ENCODE results near the gene KRTAP5-3. TPM values are rescaled to one million over a fixed set of nuclear protein-coding genes. Genes with fewer than 3 reads are reported as not detected.

Gene KRTAP5-3
- total RNA-seq, 1 donor from 2014 or later = not detected

- no peaks in the 10 kb centered on the region for H3K9me3 Mint-ChIP-seq (ENCODE audit: low read depth)
- TF ChIP-seq CTCF (IDR thresholded peaks at IDR 0.05; ENCODE audit: unreplicated experiment) = no peak
- DNase-seq (ENCODE audit: low spot score, unreplicated experiment) = no peak
- peaks cover 11% of the 10 kb centered on the region for H3K27me3 Mint-ChIP-seq
- H3K4me3 Mint-ChIP-seq (ENCODE audit: low read depth) = no peak overlapping the region
- peak overlapping the region; percentile 43 for H3K27ac Mint-ChIP-seq
- peaks cover 12% of the 10 kb centered on the region for H3K4me1 Mint-ChIP-seq (ENCODE audit: low read depth)
- no peaks in the 10 kb centered on the region for H3K36me3 Mint-ChIP-seq (ENCODE audit: insufficient read depth)
Measured at GRCh38 chr11:1653541-1654387, 45.5 kb upstream of the KRTAP5-3 start.

- peak; percentile 99 for TF ChIP-seq CTCF (IDR thresholded peaks at IDR 0.05; ENCODE audit: unreplicated experiment)
- peak; percentile 83 for DNase-seq (ENCODE audit: low spot score, unreplicated experiment)
- Mint-ChIP-seq H3K9me3 (ENCODE audit: low read depth) (no peaks in the 10 kb centered on the region), H3K4me1 (ENCODE audit: low read depth) (peaks cover 10% of the 10 kb centered on the region), H3K27me3 (peaks cover 11% of the 10 kb centered on the region), H3K36me3 (ENCODE audit: insufficient read depth) (no peaks in the 10 kb centered on the region), H3K27ac (no peak overlapping the region), H3K4me3 (ENCODE audit: low read depth) (no peak overlapping the region)
Measured at GRCh38 chr11:1652771-1653540, 44.7 kb upstream of the KRTAP5-3 start.

GRCh38 chr11:1652442-1652770, 44.1 kb upstream of the KRTAP5-3 start:
- Mint-ChIP-seq H3K27me3 (peaks cover 11% of the 10 kb centered on the region), H3K4me3 (ENCODE audit: low read depth) (no peak overlapping the region), H3K9me3 (ENCODE audit: low read depth) (no peaks in the 10 kb centered on the region), H3K36me3 (ENCODE audit: insufficient read depth) (no peaks in the 10 kb centered on the region), H3K27ac (peak overlapping the region; percentile 53), H3K4me1 (ENCODE audit: low read depth) (peaks cover 10% of the 10 kb centered on the region)
- no peak for TF ChIP-seq CTCF (IDR thresholded peaks at IDR 0.05; ENCODE audit: unreplicated experiment)
- no peak for DNase-seq (ENCODE audit: low spot score, unreplicated experiment)

- Mint-ChIP-seq H3K27ac (no peak overlapping the region), H3K36me3 (ENCODE audit: insufficient read depth) (no peaks in the 10 kb centered on the region), H3K4me3 (ENCODE audit: low read depth) (no peak overlapping the region), H3K4me1 (ENCODE audit: low read depth) (peaks cover 10% of the 10 kb centered on the region), H3K27me3 (peaks cover 15% of the 10 kb centered on the region), H3K9me3 (ENCODE audit: low read depth) (no peaks in the 10 kb centered on the region)
- DNase-seq (ENCODE audit: low spot score, unreplicated experiment) = no peak
- TF ChIP-seq CTCF (IDR thresholded peaks at IDR 0.05; ENCODE audit: unreplicated experiment) = no peak
Measured at GRCh38 chr11:1652026-1652425, 43.8 kb upstream of the KRTAP5-3 start.

GRCh38 chr11:1651411-1651980, 43.2 kb upstream of the KRTAP5-3 start:
- H3K27ac Mint-ChIP-seq = no peak overlapping the region
- peaks cover 10% of the 10 kb centered on the region for H3K4me1 Mint-ChIP-seq (ENCODE audit: low read depth)
- TF ChIP-seq CTCF (IDR thresholded peaks at IDR 0.05; ENCODE audit: unreplicated experiment) = no peak
- H3K9me3 Mint-ChIP-seq (ENCODE audit: low read depth) = no peaks in the 10 kb centered on the region
- H3K4me3 Mint-ChIP-seq (ENCODE audit: low read depth) = no peak overlapping the region
- DNase-seq (ENCODE audit: low spot score, unreplicated experiment) = no peak
- peaks cover 16% of the 10 kb centered on the region for H3K27me3 Mint-ChIP-seq
- no peaks in the 10 kb centered on the region for H3K36me3 Mint-ChIP-seq (ENCODE audit: insufficient read depth)
